GM18526 (cell line): ENCODE measurements around the gene TOB1.

Experiments
- POLR2A ChIP-seq: IDR thresholded peaks from 3 replicates; pipeline ENCODE4 v1.6.1; 2011; ENCODE audit not compliant: insufficient read length; ENCODE audit errors: extremely low read depth

Gene TOB1

DNA sequence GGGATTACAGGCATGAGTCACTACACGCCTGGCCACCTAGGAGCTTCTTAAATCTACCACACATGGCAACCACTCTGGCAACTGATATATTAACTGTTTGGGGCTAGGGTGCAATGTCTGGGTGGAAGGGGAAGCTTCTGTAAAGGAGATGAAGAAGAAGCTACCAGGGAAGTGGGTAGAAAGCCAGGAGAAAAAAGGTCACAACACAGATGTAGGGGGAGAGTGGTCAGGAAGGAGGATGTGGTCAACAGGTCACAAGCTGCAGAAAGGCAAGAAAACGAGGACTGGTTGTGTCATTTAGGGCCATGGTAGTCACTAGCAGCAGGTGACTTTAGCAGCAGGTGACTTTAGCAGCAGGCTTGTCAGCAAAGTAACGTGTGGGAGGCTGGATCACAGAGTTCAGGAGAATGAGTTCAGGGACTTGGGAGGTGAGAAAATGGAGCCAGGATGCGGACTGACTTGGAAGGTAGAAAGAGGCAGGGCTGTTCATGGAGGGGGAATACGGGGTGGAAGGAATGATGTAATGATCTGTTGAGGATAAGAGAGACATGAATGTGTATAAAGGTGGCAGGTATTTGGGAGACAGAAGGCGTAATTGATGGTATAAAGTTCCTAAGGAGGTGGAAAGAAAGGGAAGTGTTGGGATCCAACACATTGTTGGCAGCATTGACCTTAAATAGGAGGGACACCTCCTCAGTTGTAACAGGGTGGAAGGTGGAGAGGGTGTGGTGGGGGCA is 47.1 kb downstream of the TOB1 start:
- TF ChIP-seq POLR2A, result no peak

DNA sequence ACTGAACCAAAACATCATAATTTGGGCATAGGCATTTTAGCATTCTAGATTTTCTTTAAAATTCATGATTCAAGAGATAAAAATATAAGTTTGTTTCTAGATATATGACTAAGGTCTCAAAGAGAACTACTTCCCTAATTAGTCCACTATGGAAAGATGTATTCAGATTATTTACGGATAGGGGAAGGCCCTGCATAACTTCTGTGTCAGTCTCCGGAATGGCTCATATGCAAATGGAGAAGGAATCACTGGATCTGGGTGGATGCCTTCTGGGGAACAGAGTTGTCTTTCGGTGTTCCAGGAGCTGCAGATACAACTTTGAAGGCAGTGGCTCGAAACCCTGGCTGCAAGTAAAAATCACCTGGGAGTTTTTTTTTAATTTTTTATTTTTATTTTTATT is 47.9 kb downstream of the TOB1 start:
- no peak for TF ChIP-seq POLR2A

DNA sequence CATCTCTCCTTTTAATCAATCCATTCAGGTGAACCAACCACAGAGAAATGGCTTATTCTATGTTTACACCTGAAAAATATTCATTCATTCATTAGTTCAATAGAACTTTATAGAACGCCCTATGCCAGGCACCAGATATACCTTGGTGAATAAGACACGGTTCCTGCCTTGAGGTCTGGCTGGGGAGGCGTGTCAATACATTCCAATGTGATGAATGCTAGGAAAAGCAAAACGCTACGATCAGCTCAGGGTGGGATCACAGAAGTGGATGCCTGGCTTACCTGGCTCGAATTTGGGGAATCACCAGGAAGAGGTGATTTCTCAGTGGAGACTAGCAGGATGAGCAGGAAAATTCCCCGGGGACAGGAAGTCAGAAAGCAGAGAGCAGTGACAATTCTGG is 48.3 kb downstream of the TOB1 start:
- TF ChIP-seq POLR2A, result no peak

DNA sequence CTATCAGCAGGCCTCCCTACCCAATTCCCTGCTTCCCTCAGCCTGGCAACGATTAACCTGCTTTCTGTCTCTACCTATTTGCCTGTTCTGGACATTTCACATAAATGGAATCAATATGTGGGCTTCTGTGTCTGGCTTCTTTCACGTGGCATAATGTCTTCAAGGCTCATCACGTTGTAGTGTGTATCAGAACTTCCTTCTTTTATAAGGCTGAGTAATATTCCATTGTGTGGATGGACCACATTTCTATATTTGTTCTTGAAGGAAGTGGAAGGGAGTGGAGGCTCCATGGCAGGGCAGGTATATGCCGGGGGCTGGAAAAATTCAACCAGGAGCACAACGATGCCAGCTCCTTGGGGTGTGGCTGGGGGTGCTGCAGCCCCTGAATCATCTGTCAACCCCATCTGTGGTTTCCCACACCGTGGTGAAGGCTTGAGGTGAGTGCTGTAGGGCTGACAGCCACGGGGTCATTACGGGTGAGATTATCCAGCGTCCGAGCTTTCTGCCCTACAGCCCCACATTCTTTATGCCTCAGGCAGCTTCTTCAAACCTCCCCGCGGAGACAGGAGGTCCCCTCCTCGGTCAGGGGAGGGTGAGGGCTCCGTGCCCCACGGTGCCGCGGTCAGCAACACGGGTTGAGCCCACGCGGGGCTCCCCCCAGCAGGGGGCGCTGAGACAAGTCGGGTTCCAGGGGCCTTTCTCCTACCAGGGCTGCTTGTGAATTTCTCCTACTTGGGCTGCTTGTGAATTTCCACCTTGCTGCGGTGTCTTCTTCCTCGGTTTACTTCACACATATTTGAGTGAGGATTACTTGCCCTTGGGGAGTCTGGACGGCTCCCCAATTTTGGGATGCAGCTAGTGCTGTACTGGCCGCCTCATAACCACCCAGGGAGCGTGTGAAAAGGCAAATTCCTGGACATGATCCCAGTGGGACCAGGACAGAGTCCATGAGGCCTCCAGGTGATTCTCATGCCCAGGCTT is 49.1 kb downstream of the TOB1 start:
- no peak for TF ChIP-seq POLR2A

DNA sequence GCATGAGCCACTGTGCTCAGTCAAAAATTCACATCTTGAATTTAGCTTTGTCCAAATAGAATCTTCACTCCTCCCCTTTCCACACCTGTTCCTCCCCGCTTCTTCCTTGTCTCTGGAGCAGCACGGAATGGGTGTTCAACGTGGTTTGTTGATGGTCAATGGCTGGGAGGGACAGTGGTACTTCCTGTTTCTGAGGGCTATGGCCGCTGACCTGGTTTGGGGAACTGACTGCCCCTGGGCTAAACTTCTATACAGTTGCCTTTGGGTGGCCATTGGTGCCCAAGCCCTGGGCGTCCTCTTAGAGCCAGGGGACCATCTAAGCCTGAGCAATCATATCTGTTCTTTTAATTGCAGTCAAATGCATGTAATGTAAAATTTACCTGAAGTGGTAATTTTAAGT is 49.9 kb downstream of the TOB1 start:
- TF ChIP-seq POLR2A, result no peak

DNA sequence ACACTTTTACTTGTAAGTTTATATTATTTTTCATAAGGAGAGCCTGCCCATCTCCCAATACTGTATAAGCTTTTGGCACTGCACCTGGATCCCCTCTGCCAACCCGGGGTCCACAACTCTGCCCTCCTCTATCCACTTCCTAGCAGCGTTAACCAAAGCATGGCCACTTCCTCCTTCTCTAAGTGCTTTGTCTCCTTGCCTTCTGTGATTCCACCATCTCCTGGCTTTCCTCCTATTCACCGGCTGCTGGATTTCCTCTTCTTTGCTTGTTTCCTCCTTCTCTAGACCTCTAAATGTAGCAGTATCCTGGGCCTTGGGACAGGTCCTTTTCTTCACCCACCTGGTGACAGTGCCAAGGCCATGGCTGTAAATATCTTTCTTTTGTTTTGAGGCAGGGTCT is 50.8 kb downstream of the TOB1 start:
- TF ChIP-seq POLR2A, result no peak

DNA sequence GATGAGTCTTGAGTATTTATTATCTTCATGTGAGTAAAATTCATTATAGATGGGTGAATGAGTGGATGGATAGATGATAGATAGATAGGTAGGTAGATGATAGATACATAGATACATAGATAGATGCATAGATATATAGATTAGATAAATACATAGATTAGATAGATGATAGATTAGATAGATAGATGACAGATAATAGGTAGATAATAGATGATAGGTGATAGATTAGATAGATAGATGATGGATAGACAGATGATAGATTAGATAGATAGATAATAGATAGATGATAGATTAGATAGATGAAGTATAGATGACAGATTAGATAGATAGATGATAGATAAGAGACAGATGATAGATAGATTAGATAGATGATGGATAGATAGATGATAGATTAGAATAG is 52.6 kb downstream of the TOB1 start:
- TF ChIP-seq POLR2A, result no peak
